IPS-NIHi11 (cell line): ENCODE results near the gene FBXW7.
A peak's percentile ranks its signal among the peaks of the same experiment; 100 is the strongest.
"Not testable (repeated sequence)": the region's sequence is repeated elsewhere in the genome, so short reads cannot be mapped to it uniquely, and the experiment has no call there.

Experiments used
- DNase-seq: peaks from one replicate; pipeline ENCODE4 v3.0.0; 2012; ENCODE audit warnings: mixed read lengths, low spot score

Gene FBXW7, protein sequence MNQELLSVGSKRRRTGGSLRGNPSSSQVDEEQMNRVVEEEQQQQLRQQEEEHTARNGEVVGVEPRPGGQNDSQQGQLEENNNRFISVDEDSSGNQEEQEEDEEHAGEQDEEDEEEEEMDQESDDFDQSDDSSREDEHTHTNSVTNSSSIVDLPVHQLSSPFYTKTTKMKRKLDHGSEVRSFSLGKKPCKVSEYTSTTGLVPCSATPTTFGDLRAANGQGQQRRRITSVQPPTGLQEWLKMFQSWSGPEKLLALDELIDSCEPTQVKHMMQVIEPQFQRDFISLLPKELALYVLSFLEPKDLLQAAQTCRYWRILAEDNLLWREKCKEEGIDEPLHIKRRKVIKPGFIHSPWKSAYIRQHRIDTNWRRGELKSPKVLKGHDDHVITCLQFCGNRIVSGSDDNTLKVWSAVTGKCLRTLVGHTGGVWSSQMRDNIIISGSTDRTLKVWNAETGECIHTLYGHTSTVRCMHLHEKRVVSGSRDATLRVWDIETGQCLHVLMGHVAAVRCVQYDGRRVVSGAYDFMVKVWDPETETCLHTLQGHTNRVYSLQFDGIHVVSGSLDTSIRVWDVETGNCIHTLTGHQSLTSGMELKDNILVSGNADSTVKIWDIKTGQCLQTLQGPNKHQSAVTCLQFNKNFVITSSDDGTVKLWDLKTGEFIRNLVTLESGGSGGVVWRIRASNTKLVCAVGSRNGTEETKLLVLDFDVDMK

DNA sequence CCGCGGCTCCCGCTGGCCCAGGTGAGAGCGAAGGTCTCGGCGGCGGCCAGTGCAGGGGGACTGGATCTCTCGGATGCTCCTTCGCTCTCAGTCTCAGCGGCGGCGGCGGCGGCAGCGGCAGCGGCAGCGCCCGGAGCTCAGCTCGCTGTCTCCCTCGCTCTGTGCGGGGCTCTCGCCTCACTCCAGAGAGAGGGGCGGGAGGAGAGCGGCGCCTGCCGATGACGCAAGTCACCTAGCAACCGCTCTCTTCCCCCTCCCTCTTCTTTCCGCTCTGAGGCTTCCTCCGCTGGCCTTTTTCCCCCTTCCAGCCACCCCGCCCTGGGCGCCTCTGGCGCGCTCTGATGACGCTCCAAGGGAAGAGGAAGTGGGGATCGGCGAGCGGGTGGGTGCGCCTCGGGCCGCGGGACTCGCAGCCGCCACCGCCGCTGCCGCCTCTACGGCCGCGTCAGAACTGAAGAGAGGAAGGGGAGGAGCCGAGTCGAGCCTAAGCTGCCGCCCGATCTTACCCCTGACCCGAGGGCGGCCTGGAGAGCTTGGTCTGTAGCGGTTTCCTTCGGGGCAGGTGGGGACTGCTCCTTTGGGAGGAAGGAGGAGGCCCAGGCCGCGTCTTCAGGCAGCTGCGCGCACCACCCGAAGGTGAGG, at the start of gene FBXW7:
FBXW7 (minus strand) TSS at position 190 of the 642 bp plus-strand sequence. CDS start 124,289 bp downstream, outside the sequence.
- peak; percentile 98 for DNase-seq

DNA sequence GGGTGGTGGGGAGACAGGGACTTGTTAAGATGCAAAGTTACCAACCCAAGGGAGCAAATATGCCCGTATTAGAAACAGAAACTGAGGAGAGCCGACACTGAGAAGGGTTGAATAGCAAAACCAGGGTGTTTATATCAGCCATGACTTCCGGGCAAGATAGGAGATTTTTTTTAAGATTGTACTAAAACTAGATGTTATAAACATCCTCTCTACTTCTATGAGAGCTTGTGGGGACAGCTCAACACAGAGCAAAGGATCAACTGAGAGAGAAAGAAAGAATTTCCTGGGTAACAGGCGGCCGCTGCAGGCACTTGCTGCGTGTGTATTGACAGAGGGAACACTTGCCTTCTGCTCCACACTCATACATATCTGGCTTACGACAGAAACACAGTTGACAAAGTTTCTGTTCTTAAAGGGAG, 49.1 kb upstream of the FBXW7 start:
- no peak for DNase-seq

DNA sequence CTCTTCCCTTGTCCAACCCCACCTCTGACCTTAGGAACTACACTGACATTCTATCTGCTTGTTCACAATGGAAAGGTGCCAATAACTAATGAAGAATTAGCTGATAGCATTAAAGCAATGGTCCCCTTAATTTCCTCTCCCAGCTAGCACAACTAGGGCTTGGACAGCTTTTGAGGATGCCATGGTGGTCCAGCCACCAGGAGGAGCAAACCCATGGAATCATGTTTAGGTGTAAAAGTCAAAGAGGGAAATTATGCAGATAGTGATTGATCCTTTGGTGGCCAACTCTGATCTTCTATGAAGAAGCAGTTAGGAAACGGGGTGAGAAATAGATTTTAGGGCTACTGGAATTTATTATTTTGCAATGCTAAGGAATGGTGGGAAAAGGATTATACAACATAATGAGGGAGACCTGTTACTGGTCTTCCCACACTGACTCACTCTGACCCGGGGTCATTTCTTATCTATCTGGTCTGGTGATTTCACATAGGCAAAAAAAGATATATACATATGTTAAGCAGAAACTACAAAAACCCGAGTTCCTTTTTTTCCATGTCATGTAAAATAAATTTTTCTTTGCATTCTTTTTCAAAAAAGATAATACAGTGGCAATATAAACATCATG, 45.8 kb upstream of the FBXW7 start:
- DNase-seq, result no peak

DNA sequence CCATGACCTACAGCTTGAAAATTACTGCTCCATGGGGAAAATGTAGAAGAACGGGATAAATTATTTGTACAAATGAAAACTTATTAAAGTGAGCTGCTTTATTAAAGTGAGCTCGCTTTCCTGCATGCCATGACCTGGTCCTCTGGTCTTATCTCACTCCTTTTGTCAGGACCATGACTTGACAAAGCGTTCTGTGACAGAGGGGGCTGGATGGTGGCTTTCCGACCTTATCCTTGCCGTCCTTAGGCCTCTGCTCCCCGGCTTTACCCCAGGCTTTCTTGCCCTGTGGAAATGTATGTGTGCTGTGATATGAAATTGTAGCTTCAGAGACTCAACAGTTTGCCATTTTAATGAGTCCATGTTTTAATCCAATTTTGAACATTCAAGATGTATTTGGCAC, 44.0 kb upstream of the FBXW7 start:
- no peak for DNase-seq

DNA sequence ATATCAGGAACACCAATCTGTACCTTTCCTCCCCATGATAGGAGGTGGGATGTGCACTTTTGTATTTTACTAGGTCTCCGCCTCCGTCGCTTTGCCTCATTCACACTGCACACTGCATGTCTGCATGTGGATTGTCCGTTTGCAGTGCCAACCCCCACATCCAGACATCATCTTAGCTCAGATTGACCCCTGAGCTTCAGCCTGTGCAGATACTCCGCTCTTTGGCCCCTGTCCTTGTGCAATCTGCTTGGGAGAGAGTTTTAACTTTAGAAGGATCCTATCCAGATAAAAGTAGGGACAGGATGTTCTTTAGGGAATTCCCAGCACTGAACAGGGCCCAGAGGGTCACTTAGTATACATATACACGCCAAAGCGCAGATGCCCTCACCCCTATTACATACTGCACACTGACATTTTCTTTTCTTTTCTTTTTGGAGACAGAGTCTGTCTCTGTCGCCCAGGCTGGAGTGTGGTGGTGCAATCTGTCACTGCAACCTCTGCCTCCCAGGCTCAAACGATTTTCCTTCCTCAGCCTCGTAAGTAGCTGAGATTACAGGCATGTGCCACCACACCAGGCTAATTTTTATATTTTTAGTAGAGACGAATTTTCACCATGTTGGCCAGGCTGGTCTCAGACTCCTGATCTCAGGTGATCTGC, 43.3 kb upstream of the FBXW7 start:
- no peak for DNase-seq

DNA sequence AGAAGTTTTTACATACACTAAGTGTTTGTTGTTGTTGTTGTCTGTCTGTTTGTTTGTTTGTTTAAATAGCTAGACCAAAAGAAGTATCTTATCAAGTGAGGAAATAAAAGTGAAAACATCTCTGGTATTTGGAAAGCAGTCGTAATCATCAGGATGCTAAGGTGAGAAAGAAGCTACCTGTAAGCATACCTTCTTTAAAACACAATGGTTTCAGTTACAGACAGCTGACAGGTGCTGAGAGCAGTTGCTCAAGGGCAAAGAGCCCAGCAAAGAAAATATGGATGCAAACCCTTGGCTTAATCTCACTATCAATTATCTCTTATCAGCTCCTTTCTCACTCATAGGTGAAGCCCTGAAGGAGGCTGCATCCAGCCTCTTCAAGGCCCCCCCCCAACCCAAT, 42.8 kb upstream of the FBXW7 start:
- no peak for DNase-seq

DNA sequence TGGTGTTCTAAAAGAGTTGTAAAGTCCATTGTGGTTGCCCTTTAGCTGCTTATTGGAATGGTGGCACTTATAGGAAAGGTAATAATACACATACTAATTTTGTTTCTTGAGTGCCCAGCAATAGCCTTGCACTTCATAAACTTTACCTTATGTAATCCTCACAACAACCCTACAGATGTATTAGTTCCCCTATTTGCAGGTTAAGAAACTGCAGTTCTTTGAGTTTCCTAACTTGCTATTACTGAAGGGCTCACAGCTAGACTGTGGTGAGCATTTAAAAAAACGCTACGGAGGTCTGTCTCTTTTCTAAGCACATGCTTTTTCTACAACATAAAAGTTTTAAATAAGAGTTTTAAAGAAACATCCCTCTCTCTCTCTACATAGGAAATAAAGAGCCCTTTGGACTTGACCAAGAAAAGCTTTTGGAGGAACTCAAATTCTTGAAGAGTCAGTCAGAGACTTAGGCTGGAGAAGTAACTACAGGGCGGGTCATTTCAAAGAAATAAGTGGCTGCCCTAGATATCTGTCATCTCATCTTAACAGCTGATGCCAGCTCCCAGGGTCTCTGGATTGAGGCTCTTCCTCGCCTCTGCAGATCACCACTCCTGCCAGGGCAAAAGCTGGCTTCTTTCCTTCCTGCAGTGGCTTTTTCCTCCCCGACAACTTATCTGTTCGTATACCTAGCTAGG, 42.0 kb upstream of the FBXW7 start:
- no peak for DNase-seq

DNA sequence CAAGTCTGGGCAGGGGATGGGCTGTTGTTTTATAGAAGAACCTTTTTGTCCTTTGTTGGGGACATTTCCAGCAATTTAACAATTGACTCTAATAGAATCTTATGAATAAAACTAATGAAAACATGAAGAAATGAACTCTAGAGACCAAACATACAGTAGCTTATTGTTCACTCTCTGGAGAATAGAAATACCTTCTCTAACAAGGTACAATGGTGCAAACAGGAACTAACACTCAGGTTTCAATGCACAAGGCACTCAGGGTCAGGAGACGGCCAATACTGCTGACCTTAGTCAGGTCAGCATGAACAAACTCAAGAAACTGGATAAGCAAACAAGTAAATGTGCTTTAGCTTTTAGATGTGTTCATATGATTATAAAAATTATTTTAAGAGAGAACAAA, 39.6 kb upstream of the FBXW7 start:
- DNase-seq, result no peak

DNA sequence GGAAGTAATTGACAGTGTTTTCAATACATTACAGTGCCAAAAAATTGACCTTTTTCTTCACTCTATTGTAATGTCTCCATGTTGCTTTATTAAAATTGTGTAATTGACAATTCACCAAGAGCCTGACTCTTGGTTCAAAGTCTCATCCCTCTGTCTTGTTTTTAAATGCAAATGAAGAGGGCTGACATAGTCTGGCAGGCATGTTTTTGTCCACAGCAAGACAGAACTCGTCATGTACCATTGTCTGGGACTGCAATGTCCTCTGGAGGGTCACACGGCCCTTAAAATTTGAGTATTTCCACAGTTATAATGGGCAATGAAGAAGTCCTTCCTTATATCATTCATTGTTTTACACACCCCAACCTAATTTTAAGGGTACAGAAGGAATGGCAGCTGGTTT, 38.0 kb upstream of the FBXW7 start:
- DNase-seq, result no peak

DNA sequence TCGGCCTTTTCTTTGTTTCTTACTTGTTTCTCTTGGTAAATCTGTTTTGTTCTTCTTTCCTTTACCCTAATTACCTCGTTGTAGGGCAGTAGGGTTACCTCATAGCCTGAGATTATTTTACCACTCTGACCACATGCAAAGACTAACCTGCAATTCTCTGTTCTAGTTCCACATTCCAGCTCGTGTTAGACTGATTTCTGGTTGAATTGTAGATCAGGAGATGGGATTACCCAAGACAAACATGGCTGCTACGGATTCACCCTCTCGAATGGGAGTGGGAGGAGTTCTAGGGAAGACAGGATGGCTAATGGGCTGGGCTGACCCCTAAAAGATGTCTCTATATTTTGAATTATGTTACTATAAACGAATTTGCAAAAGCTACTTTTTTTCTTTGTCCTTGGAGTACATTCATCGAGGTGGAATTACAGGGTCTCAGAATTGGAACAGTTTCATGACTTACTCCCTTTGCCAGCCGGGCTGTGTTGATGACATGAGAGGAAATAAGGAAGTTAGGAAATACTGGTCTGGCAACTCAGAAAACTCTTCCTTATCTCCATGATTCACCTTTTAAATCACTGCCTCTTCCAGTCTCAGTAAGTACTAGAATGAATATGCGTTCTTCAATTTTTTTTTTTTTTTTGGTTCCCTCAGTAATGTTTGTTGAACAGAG, 36.7 kb upstream of the FBXW7 start:
- DNase-seq, result no peak

DNA sequence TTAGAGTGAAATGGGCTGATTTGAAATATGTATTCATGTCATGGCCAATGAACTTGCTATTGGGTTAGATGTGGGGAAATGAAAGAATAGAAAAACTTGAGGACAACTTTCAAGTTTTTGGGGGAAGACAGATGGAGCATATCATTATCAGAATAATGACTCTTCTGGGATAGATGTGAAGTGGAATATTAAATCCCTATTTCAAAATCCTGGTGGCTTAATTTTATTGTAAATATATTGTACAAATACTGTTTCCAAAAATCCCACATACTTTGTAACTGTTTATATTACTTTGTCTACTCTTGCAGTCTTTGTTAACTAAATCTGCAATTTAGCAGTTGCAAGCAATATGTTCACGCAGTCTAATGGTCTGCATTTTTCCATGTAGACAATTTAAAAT, 35.9 kb upstream of the FBXW7 start:
- DNase-seq, result no peak

DNA sequence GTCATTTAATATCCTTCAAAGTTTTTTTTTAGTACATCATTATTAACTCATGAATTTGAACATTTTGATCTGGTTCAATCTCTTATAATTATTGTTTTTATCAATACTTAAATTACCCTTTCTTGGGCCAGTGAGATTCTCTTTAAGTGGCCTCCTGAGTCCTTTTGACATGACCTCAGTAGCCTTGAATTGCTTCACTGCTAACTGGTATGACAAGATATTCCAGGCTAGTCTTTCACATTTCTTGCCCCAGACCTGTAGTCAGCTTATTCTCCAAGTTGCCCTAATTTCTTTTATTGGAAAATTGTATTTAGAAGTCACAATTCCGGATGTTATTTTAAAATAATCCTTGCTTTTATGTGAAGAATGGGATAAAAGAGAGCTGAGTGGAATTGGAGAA, 35.4 kb upstream of the FBXW7 start:
- no peak for DNase-seq

DNA sequence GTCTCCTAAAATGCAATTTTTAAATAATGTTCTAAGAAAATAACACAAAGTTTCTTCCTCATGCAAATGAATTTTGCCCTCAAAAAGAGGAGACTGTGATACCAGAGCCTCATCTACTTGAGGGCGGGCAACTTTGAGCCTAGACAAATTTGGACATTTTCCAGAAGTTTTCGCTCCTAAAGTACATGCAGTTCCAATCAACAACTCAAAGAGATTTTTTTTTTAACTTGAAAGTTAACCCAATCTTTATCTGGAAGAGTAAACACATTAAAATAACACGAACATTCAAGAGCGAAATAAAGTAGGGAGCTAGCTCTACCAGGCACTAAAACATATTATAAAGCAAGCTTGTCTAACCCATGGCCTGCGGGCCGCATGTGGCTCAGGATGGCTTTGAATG, 29.4 kb upstream of the FBXW7 start:
- no peak for DNase-seq

DNA sequence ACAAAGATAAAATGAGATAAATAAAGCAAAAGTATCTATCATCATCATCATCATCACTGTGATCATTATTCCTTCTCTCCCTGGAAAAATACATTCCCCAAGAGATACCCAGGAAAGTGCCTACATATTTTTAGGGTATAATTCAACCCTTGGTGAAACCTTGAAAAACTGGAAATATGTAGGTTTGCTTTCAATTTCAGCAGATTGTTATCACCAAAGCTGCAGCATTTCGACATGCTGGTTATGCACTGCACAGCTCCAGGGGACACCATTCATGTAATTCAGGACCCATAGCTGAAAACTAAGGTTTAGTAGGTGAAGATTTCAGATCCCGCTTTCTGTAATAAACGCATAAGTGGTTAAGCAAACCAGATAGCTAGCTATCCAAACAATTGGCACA, 28.4 kb upstream of the FBXW7 start:
- no peak for DNase-seq

DNA sequence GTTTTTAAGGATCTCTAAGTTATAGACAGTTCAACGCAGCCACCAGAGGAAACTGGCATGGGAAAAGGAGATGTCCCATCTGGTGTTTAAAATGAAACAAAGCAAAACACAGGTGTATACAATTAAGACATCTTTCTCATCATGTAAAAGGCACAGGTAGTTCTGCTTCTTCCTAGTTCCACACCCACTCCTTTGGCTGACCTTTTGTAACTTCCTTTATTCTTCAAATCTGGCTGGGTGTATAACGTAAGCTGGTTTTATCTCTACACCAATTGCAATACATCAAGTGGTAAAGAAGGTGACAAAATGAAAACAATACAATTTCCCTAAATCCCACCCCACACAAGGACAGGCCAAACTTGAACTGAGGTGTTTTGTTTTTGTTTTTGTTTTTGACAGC, 27.3 kb upstream of the FBXW7 start:
- DNase-seq, result no peak

DNA sequence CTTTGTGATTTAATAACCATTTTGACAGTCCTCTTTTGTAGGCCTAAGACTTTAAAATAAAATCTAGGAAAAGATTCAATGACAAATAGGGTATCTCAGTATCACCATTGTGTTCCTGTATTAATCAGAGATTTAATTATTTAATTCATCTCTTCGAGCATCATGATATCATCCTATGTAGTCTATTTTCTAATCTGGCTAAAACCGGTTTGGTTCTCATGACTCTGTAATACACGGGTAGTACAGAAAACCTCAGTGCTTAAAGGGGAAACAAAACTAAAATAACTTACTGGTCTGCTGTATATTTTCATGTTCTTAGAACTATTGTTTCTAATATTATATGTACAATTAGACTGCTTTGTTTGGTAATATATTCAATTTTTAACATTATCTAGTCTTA, 23.7 kb upstream of the FBXW7 start:
- no peak for DNase-seq

DNA sequence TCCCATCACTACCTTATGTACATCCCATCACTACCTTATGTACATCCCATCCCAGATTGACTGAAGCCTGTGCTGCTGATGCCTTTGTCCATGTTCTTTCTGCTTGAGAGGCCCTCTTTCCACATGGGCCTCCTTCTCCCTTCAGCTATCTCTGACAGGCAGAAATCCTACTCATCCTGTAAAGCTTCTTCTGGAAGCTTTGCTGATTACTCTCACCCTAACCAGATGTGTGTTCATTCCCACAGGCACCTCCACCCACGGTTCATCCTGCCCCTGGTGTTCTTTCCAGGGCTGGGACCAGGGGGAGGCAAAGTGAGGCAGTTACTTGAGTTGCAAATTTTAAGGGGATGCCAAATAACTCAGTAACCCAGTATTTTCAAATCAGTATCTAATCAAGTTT, 22.5 kb upstream of the FBXW7 start:
- no peak for DNase-seq

DNA sequence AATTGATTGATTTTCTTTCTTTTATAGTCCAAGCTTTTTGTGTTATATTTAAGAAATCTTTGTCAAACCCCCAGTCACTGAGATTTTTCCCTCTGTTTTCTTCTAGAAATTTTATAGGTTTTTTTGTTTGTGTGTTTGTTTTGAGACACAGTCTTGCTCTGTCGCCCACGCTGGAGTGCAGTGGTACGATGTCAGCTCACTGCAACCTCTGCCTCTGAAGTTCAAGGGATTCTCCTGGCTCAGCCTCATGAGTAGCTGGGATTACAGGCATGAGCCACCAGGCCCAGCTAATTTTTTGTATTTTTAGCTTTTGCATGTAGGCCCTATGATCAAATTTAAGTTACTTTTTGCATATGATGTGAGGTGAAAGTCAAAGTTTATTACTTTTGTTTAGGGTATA, 20.9 kb upstream of the FBXW7 start:
- DNase-seq, result no peak

DNA sequence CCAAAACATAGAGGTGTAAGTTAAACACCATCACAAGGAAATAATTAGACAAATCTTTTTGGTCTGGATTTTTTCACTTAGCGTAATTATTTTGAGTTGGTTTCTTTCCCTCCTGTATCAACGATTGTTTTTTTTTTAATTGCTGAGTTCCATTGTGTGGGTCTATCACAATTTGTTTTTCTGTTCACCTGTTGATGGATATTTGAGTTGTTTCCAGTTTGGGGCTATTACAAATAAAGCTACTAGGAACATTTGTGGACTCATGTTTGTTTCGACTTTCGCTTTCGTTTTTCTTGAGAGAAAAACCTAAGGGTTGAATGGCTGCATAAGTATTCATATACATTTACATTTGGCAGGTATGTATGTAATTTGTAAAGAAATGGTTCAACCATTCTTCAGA, 20.4 kb upstream of the FBXW7 start:
- DNase-seq, result no peak

DNA sequence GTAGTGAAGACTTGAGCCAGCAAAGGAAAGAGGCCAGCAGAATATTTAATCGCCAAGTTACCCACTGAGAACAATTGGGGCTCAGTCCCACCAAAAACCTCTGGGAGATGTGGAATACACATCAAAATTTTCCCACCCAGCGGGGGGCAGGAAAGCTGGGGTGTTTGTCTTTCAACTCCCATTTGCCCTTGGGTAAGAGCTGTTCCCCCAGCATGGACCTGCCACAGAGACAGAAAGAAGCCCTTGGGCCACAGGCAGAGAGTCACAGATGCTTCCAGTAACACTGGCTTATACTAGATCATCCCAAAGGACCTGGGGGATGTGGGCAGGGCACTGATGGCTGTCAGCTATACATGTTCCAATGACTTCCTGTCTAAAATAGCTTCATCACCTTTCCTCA, 18.9 kb upstream of the FBXW7 start:
- no peak for DNase-seq

DNA sequence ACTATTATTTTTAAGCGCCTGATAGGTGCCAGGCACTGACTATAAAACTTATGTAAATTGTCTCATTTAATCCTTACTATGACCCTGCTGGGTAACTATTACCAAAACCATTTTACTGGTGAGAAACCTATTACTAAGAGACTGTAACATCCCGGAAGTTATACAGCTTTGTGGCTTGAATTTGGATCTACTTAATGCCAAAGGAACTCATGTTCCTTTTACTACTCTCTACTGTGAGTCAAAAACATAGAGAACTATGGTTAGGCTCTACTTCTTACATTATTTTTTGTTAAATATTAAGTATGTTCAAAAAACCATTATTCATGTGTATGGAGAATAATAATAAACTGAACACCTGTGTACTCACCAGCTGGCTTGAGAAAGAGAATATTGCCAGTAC, 14.8 kb upstream of the FBXW7 start:
- not testable (repeated sequence) for DNase-seq
